Measurements from ENCODE around the gene F7.

Gene F7

GRCh38 chr13:113116871-113117271 lies 11.3 kb downstream of the F7 start (continued):
- TF ChIP-seq ZBTB11 (tag by site-specific recombination; conservative IDR thresholded peaks at IDR 0.05; ENCODE audit: low read depth): no peak
- TF ChIP-seq ZNF175 (tag by site-specific recombination; IDR thresholded peaks at IDR 0.05): no peak
- no peak for TF ChIP-seq AEBP2 (tag by site-specific recombination; IDR thresholded peaks at IDR 0.05; ENCODE audit: borderline replicate concordance)

GRCh38 chr13:113117335-113117872 lies 11.8 kb downstream of the F7 start:
- no peak for TF ChIP-seq ZNF555 (tag by site-specific recombination; conservative IDR thresholded peaks at IDR 0.05)
- no peaks in the 10 kb centered on the region for H3K4me1 ChIP-seq (ENCODE audit: control insufficient read depth, insufficient read depth, low read length)
- ChIA-PET CTCF (interaction anchor here (0.6 kb wide), 1 partner anchor 528 kb away, joined by 6 read pairs; no protein-coding TSS in a partner anchor), POLR2A (no interaction called here)
- no peaks in the 10 kb centered on the region for H3K36me3 ChIP-seq (ENCODE audit: control insufficient read depth in 2 of 2, insufficient read depth in 1 of 2, low read length in 2 of 2)
- H3K27ac ChIP-seq (ENCODE audit: extremely low read depth, low read depth, low read length): no peak overlapping the region
- no peaks in the 10 kb centered on the region for H3K9me3 ChIP-seq (ENCODE audit: control insufficient read depth, insufficient read depth, low read depth, low read length)
- H3K4me3 ChIP-seq (ENCODE audit: low read depth, low read length): no peak overlapping the region

- Histone ChIP-seq H3K4me1 (ENCODE audit: control insufficient read depth, insufficient read depth, low read length) (no peaks in the 10 kb centered on the region), H3K4me3 (ENCODE audit: low read depth, low read length) (no peak overlapping the region), H3K36me3 (ENCODE audit: control insufficient read depth in 2 of 2, insufficient read depth in 1 of 2, low read length in 2 of 2) (no peaks in the 10 kb centered on the region), H3K27ac (ENCODE audit: extremely low read depth, low read depth, low read length) (no peak overlapping the region), H3K9me3 (ENCODE audit: control insufficient read depth, insufficient read depth, low read depth, low read length) (no peaks in the 10 kb centered on the region)
- TF ChIP-seq ZBTB49 (tag by site-specific recombination; IDR thresholded peaks at IDR 0.05; ENCODE audit: low read depth) (no peak), ZNF488 (tag by site-specific recombination; IDR thresholded peaks at IDR 0.05) (no peak), MYNN (tag by site-specific recombination; IDR thresholded peaks at IDR 0.05; ENCODE audit: borderline replicate concordance) (no peak), ZNF248 (tag by site-specific recombination; IDR thresholded peaks at IDR 0.05) (no peak), ZNF530 (tag by site-specific recombination; IDR thresholded peaks at IDR 0.05; ENCODE audit: low read depth) (no peak), ZNF580 (tag by site-specific recombination; IDR thresholded peaks at IDR 0.05) (no peak), ZBTB6 (tag by site-specific recombination; IDR thresholded peaks at IDR 0.05) (no peak)
- ChIA-PET CTCF (no interaction called here), POLR2A (no interaction called here)
Measured at GRCh38 chr13:113117911-113118260, 12.3 kb downstream of the F7 start.

Measured in HEK293 (cell line).